Thoracic aorta (tissue), 2 donors: ENCODE results near the gene BAZ2A. TPM values are rescaled to one million over a fixed set of nuclear protein-coding genes. Genes with fewer than 3 reads are reported as not detected.

Source experiments
- ATAC-seq: fragments of 150-250 bp; one replicate; pipeline ENCODE4 v1.8.0; 2017; ENCODE audit warnings: low read depth; ENCODE audit not compliant: insufficient number of reproducible peaks, low FRiP score
- DNase-seq: peaks from one replicate; pipeline ENCODE4 v3.0.0-alpha.2; 2020; ENCODE audit warnings: low spot score
- H3K27ac ChIP-seq, 2 donors: fragments of 200-600 bp; sonication (generic); 1 replicate in 1 of 2; 2 replicates in 1 of 2; pipeline ENCODE4 v1.5.1; 2016; ENCODE audit warnings: mild to moderate bottlenecking in 2 of 2, moderate library complexity in 2 of 2
- H3K27me3 ChIP-seq: fragments of 200-600 bp; sonication (generic); replicated peaks from 2 replicates; pipeline ENCODE4 v1.6.0; 2016; ENCODE audit warnings: mild to moderate bottlenecking; ENCODE audit not compliant: insufficient read depth
- H3K36me3 ChIP-seq: fragments of 200-600 bp; sonication (generic); one replicate; pipeline ENCODE4 v1.5.1; 2016
- H3K4me1 ChIP-seq, 2 donors: fragments of 200-600 bp; sonication (generic); 1 replicate in 1 of 2; 2 replicates in 1 of 2; pipeline versions ENCODE4 v1.5.1 to v1.6.0; 2016; ENCODE audit warnings: low read depth in 2 of 2, mild to moderate bottlenecking in 1 of 2; ENCODE audit not compliant: control insufficient read depth in 1 of 2
- H3K4me3 ChIP-seq: fragments of 200-600 bp; sonication (generic); 2 replicates; pipeline ENCODE4 v1.5.1; 2016; ENCODE audit warnings: mild to moderate bottlenecking
- H3K9me3 ChIP-seq: fragments of 200-600 bp; sonication (generic); 2 replicates; pipeline ENCODE4 v1.5.1; 2016
- CTCF ChIP-seq: fragments of 200-600 bp; sonication (generic); IDR thresholded peaks from one replicate; pipeline ENCODE4 v1.5.1; 2019; ENCODE audit warnings: antibody characterized with exemption
- total RNA-seq, 2 donors: library from RNA; depleted of rRNA; stranded (reverse); fragments of >200 nt; gene quantifications; one replicate each; pipeline versions ENCODE4 v1.1.0 to v1.2.3, GENCODE V29; 2016

The BAZ2A gene
- total RNA-seq, 2 donors from 2014 or later: 84.5 to 172 TPM

GRCh38 chr12:56644654-56645053 is 14.5 kb upstream of the BAZ2A start:
- Histone ChIP-seq H3K36me3 (peaks cover 40% of the 10 kb centered on the region), H3K4me3 (peak overlapping the region; percentile 92), H3K4me1 (peaks cover 8 to 23% of the 10 kb centered on the region in 2 donors), H3K27ac (peak overlapping the region in 1 of 2 donors; percentile 91), H3K27me3 (no peaks in the 10 kb centered on the region), H3K9me3 (no peaks in the 10 kb centered on the region)
- ATAC-seq: no peak
- TF ChIP-seq CTCF: no peak
- DNase-seq: no peak

- Histone ChIP-seq H3K27me3 (no peaks in the 10 kb centered on the region), H3K9me3 (no peaks in the 10 kb centered on the region), H3K36me3 (peaks cover 59% of the 10 kb centered on the region), H3K4me3 (no peak overlapping the region), H3K27ac (no peak overlapping the region), H3K4me1 (peaks cover 10 to 25% of the 10 kb centered on the region in 2 donors)
- ATAC-seq (no peak), DNase-seq (no peak)
- TF ChIP-seq CTCF: no peak
Measured at GRCh38 chr12:56641219-56641618, 11.1 kb upstream of the BAZ2A start.

- H3K27ac ChIP-seq: peak overlapping the region; percentile 87 to 88
- peaks cover 45% of the 10 kb centered on the region for H3K36me3 ChIP-seq
- no peak for TF ChIP-seq CTCF
- no peak overlapping the region for H3K4me3 ChIP-seq
- no peaks in the 10 kb centered on the region for H3K27me3 ChIP-seq
- peaks cover 24% of the 10 kb centered on the region in 2 donors for H3K4me1 ChIP-seq
- DNase-seq: no peak
- ATAC-seq: no peak
- no peaks in the 10 kb centered on the region for H3K9me3 ChIP-seq
Measured at GRCh38 chr12:56637621-56638020, 7.5 kb upstream of the BAZ2A start.

- ATAC-seq (peak; percentile 87), DNase-seq (peak; percentile 98)
- no peaks in the 10 kb centered on the region for H3K27me3 ChIP-seq
- H3K36me3 ChIP-seq: peaks cover 38% of the 10 kb centered on the region
- peak overlapping the region; percentile 81 for H3K4me3 ChIP-seq
- H3K4me1 ChIP-seq: peaks cover 31% of the 10 kb centered on the region in 2 donors
- no peaks in the 10 kb centered on the region for H3K9me3 ChIP-seq
- peak; percentile 57 for TF ChIP-seq CTCF
- H3K27ac ChIP-seq: peak overlapping the region; percentile 87 to 88
Measured at GRCh38 chr12:56636675-56637540, 6.8 kb upstream of the BAZ2A start.

GRCh38 chr12:56635806-56636674 is 5.9 kb upstream of the BAZ2A start:
- TF ChIP-seq CTCF: no peak
- Histone ChIP-seq H3K27ac (peak overlapping the region; percentile 87 to 88), H3K36me3 (peaks cover 31% of the 10 kb centered on the region), H3K27me3 (no peaks in the 10 kb centered on the region), H3K4me1 (peaks cover 37 to 39% of the 10 kb centered on the region in 2 donors), H3K9me3 (no peaks in the 10 kb centered on the region), H3K4me3 (peak overlapping the region; percentile 81)
- ATAC-seq (peak; percentile 82), DNase-seq (peak; percentile 82)
